GM12873 (cell line): ENCODE results near the gene RUSF1.

Source experiments
- CTCF ChIP-seq: IDR thresholded peaks from 2 replicates; pipeline ENCODE4 v1.5.1; 2012; ENCODE audit warnings: low read depth, mild to moderate bottlenecking, moderate library complexity, low read length, control low read depth; ENCODE audit not compliant: insufficient read depth; ENCODE audit errors: missing control alignments

The RUSF1 gene

DNA sequence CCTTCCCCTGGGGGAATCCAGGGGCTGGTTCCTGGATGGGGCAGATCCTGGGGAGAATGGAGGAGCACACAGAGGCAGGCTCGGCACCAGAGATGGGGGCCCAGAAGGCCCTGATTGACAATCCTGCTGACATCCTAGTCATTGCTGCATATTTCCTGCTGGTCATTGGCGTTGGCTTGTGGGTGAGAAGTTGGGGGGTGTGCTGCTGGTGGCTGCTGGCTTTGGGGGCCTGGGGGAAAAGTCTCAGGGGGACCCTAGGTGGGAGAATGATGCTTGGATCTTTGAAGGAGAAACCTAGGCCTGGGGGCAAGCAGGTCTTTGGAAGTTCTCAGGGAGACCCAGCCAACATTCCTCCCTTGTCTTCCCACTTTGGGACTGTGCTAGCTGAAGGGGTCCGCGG is 25.1 kb downstream of the RUSF1 start, which contains the start of gene SLC5A2:
SLC5A2 (plus strand) TSS at position 43 of the 400 bp plus-strand sequence; CDS start at position 57, 14 bp downstream.
- TF ChIP-seq CTCF = no peak

DNA sequence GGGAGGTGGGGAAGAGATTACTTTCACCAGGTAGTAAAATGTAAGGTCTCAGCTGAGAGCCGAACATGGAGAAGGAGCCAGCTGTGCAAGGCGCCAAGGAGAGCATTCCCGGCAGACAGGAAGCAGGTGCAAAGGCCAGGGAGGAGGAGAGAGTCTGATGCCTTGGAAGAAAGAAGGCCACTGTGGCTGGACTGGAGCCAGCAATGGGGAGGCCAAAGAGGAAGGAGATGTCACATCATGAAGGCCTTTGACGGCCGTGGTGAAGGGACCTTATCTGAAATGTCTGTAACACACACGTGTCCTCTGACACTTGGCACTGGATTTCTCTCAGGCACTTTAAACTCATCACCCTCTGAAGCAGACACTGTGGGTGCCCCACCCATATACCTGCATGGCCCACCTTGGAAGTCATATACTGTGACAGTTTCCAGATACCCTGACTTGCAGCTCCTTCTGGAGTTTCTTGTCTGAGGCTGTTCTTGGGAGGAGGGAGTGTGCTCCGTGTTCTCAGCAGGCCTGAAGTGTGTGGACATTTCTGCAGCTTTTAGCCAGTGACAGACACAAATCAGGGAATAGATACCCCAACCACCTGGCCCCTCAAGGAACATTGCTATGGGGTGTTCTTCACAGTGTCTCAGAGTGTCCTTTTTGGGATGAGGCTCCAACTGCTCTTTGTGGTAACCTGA is 27.2 kb downstream of the RUSF1 start:
- TF ChIP-seq CTCF = no peak

DNA sequence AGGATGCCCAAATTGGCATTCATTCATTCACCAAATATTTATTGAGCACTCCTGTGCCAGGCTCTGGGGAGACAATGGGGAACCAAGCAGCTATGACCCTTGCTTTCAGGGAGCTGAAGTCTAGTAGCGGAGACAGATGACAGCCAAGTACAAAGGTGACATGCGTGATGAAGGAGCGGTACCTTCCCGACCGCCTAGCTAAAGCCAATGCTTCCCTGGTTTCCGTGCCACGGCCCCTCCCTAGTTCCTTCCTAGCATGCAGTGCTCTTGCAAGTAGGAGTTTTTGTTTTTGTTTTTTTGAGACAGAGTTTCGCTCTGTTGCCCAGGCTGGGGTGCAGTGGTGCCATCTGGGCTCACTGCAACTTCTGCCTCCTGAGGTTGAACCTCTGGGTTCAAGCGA is 28.4 kb downstream of the RUSF1 start:
- TF ChIP-seq CTCF = no peak

DNA sequence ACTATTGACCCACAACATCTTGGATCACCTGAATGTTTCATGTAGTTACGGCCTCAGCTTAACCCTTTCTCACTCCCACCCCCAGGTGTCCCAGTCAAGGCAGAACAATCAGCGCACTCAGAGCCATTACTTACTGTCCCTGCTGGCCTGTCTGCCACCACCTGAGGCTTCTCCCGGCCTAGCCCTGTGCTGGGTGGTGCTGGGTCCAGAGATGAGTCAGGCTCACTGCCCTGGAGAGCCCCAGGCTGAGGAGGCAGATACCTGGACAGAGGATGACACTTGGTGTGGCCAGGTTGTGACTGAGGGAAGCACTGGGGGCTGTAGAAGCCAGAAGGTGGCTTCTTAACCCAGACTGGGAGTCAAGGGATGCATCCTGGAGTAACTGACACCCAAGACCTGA is 29.2 kb downstream of the RUSF1 start:
- TF ChIP-seq CTCF = no peak

- no peak for TF ChIP-seq CTCF
These were observed 30.7 kb downstream of the RUSF1 start for GRCh38 chr16:31477220-31478216.

DNA sequence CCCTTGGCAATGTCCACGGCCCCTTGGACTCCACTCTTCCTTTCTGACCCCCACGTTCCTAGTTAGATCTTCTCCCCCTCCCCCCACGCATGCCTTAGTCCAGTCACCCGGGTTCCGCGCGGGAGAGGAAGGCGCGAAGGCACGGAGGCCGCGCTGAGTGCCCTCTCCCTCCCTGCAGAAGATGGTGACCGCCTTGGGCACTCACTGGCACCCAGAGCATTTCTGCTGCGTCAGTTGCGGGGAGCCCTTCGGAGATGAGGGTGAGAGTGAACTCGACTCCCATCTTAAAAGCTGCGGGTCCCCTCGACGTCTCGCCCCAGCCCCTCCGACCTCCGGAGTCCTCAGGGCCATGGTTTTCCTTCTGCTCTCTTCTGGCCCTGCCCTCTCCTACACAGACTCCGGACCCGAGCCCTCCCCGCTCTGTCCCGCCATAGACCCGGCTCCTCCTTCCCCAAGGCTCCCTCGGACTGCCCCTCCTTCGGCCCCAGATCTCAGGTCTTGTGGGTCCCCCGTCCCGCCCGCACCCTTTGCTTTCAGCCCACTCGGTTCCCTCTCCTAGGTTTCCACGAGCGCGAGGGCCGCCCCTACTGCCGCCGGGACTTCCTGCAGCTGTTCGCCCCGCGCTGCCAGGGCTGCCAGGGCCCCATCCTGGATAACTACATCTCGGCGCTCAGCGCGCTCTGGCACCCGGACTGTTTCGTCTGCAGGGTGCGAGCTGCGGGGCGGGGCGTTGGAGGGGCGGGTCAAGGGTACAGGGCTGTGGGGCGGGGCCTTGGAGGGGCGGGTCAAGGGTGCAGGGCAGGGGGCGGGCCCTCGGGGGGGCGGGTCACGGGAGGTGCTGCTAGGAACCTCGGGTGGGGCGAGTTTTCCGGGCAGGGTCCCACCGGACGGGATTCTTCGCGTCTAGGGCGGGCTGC is 31.6 kb downstream of the RUSF1 start:
- no peak for TF ChIP-seq CTCF

- TF ChIP-seq CTCF = no peak
These were observed 32.3 kb downstream of the RUSF1 start for GRCh38 chr16:31475946-31476302.
